GM18517 (cell line): Measurements from ENCODE around the gene FCN1.

Experiments
- ATAC-seq: cut with Tn5 transposase; IDR thresholded peaks from one replicate; pipeline ENCODE4 v1.9.1; 2021; ENCODE audit warnings: mild to moderate bottlenecking, moderate library complexity; ENCODE audit not compliant: unreplicated experiment

Gene FCN1

DNA sequence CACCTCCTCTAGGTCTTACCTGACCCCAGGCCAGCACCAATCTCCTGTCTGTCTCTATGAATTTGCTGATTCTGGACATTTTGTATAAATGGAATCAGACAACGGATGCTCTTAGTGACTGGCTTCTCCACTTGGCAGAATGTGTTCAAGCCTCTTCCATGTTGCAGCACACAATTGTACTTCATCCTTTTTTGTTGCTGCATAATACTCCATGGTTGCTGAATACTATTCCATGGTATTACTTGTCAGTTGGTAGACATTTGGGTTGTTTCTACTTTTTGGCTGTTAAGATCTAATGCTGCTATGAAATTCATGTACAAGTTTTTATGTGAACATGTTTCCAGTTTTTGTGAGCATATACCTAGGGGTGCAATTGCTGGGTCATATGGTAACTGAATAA lies 34.3 kb upstream of the FCN1 start:
- ATAC-seq: no peak

DNA sequence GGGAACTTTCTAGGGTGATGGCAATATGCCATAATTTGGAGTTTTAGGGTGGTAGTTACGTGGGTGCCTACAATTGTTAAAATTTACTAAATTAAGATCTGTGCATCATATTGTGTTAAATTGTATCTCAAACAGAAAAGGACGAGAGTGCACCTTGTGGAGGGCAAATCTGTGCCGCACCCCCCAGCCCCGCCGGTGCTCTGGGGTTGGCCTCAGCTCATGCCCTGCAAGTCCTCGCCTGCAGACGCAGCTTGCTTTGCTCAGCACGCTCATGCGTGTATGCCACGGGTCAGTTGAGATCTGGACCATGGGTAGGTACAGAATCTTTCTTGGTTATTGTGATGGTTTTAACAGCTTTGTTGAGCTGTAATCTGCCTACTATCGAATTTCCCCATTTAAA lies 33.7 kb upstream of the FCN1 start:
- no peak for ATAC-seq

DNA sequence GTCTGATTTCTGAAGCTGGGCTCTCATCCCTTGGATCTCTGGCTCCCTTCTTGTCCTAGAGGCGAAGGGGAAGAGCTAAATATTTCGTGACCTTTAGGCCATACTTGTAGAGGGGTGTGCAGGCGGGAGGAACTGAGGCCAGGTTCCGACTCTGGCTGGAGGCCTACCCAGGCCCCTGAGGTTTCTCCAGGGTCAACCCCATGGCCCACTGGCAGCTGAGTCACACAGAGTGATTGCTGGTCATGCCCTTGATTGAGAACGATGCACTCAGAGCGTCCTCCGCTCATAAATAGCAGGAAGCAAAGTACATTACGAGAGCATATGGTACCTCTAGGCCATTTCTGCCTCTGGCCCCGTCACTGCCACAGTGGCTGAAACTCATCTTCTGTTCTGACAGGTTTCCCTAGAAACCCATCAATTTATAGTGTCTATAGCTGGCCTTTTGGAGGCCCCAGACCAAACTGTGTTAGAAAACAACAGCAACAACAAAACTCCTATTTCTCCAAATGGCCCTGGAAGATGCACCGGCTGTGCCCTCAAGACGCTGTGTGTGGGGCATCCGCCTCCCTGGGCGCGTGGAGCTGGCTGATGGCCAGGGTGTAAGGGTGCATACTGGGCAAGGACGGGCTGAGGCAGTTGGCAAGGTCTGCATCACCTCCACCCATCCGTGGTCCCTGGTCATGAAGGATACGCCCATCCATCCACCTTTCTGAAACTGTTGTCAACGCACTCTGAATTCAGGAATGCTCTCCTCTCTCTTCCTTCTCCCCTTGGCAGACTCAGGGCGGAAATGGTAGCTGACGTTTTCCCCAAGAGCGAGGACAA lies 32.9 kb upstream of the FCN1 start:
- no peak for ATAC-seq

DNA sequence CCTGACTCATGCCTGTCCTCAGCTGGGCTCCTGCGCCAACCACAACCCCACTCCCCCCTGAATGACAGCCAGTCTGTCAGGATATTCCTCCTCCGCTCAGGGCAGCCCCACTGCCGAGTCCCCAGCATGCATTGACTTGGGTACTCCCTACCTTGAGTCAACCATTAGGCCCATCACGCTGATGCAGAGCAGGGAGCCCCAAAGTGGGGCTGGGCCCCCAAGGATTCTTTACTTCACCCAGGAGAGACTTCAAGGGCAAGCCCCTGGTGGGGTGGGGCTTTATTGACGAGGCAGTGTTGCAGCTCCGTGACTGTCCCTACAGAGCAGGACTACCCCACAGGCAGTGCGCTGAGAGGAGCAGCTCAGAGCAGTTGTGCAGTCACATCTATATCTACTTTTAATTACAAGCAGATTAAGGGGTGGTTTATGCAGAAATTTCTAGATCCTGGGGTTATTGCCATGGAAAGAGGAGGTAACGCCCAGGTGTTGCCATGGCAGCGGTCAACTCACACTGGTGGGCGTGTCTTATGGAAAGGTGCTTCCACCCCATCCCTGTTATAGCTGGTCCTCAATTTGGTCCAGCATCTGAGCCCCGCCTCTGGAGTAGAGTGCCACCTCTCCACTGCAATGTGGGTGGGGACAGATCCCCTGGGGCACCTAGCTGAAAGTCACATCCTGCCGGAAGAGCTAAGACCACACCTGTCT lies 32.1 kb upstream of the FCN1 start:
- ATAC-seq: no peak

DNA sequence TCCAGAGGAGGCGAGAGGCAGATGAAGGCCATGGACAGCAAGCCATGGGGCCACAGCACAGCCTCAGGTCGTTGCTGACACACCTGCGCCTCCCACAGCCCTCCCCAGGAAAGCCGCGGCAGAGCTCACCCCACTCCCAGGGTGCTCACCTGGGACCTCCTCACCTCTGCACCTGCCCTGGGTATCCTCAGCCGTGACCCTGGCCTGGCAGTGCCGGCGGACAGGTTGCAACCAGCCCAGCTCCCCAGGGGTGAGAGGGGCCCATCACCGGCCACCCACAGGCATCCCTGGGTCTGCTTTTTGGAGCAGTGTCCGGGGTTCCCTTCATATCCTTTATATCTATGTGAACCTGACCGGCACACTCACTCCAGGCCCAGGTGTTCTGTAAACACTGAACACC lies 30.4 kb upstream of the FCN1 start:
- no peak for ATAC-seq

DNA sequence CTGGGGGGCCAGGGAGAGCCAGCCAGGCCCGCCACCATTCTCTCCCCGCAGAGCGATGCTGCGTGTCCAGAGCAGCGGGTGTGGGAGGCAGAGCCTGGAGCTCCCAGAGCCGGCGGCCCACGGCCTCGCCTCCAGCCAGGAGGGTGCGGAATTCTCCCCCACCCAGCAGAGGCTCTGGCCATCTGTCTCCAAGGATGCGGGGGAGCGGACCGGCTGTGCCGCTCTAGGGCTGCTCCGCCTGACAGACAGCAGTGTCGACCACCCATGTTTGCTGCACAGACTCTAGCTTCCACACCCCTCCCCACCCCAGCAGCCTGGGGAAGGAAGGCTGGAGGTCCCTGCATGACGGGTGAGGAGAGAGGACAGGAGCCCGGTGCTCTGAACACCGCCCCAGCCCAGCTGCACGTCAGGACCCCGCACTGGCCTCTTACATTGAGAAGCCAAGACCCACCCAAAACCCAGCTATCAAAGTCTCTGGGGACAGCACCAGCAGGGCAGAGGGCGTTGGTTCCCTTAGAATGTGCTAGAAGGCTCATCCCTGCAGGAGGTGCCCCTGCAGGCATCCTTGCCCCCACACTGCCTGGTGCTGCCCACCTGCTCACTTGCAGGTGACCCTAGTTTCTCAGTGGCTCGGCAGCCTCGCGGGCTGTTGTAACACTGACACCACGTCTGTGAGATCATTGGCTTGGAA lies 29.7 kb upstream of the FCN1 start:
- ATAC-seq: no peak

DNA sequence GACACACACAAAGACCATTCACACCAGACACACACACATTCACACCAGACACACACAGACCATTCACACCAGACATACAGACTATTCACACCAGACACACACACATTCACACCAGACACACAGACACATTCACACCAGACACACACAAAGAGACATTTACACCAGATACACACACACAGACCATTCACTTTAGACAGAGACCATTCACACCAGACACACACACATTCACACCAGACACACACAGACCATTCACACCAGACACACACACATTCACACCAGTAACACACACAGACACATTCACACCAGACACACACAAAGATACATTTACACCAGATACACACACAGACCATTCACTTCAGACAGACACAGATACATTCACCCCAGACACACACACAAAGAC lies 29.0 kb upstream of the FCN1 start:
- no peak for ATAC-seq

DNA sequence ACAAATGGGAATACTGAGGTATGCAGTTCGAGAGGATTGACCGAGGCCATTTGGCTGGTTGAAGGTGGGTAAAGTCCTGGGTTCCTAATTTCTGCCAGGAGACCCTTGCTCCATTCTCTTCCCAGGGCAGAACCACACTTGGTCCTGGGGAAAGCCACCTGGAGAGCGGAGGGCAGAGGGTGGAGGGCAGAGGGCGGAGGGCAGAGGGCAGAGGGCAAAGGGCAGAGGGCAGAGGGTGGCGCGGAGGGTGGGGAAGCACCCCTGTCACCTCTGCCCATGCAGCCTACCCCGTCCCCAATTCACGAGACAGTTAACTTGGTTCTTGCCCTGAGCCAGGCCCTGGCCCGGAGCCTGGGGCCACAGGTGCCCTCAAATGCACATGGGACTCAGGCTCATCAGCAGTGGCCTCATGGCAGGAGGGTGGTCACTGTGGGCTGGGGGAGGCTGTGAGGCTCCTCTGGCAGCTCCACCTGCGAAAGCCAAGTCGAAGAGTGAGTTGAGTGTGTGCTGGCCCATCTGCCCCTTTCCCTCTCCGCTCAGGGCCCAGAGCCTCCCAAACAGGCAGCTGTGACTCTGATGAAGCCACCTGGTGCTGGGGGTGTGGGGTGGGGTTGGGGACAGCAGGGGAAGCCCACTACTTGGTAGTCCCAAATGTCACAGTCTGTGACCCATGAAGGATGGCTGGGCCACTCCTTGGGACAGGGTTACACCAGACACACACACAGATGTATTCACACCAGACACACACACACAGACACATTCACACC lies 28.0 kb upstream of the FCN1 start:
- ATAC-seq: no peak

DNA sequence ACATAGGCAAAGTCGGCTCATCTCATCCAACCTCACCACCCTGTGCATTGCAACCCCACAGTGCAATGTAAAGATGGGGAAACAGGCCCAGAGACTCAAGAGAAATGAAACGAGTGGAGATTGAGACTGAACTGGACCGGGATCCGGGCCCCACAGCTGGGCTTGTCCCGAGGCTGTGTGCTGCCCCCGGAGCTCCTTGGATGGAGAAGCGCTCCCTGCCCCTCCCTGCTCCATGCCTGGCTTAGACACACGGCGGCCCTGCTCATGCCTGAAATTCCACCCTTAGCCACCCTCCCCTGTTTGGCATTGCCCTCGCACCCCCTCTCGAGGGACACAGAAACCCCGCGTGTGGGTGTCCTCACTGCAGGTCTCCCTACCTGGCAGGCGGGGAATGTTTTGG lies 27.2 kb upstream of the FCN1 start:
- ATAC-seq: no peak

DNA sequence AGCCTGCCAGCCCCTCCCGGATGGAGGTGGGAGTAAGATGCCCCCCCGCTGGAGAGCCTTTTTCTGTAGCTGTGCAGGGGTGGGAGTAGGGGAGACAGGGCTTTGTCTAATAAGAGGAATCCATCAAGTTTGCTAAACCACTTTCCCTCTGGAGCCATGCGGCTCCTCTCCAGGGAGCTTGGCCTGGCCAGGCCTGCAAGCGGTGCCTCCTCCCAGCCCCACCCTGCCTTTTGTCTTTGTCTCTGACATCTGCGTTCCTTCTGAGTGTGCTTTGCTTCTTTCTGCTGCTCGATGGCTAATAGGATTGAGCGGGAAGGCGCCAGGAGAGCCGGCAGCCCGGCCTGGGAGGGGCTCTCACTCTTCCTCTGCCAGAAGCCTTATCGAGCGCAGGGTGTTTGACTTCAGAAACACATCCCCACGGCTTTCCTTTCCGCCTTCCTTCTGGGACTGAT lies 26.7 kb upstream of the FCN1 start:
- no peak for ATAC-seq

DNA sequence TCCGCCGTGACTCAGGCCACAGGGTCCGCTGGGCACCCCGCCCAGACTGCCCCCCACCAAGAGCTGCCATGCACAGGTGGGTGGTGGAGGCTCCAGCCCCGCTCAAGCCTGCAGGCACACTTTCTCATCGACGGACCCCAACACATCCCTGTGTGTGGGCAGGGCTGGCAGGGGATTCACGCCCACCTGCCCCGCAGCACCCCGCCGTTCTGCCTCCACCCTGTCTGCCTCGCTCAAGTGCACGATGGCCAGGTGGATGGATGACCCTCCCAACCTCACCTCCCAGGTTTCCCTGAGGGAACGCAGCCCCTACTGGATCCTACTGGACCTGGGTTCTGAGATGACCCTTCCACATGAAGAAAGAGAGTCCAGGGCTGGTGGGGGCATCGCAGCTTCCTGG lies 26.1 kb upstream of the FCN1 start:
- ATAC-seq: no peak

DNA sequence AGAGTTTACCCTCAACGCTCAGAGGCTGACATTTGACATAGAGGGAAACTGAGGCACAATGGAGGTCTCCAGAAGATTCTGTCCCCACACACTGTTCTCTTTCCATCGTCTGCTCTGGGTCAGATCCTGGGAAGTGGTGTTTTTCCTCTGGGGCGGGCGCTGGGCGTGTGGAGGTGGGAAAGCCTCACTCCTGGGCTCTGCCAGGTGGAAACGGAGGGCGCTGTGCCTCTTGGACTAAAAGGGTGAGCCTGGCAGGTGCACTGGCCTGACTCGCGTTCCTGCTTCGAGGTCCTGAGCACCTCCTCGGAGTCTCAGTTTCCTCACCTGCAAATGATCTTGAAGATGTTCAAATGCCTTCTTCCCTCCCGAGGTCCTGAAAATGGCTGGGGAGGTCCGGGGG lies 25.7 kb upstream of the FCN1 start:
- ATAC-seq: no peak

DNA sequence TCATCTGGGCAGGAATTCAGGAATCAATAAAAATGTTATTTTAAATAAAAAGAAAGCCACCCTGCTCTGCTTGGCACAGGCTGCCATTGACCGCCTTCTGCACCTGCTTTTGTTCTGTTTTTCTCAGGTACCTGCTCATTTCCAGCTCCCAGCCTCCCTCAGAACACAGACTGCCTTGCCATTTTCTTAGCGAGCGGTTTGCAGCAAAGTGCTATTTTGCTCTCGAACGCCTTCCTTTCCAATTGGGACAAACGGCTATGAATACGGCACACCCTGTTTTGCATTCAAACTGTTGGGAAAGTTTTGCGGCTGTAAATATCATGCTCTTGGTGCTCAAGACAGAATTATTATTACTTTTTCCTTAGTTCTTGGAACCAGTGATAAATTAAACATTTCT lies 25.1 kb upstream of the FCN1 start:
- ATAC-seq: no peak

DNA sequence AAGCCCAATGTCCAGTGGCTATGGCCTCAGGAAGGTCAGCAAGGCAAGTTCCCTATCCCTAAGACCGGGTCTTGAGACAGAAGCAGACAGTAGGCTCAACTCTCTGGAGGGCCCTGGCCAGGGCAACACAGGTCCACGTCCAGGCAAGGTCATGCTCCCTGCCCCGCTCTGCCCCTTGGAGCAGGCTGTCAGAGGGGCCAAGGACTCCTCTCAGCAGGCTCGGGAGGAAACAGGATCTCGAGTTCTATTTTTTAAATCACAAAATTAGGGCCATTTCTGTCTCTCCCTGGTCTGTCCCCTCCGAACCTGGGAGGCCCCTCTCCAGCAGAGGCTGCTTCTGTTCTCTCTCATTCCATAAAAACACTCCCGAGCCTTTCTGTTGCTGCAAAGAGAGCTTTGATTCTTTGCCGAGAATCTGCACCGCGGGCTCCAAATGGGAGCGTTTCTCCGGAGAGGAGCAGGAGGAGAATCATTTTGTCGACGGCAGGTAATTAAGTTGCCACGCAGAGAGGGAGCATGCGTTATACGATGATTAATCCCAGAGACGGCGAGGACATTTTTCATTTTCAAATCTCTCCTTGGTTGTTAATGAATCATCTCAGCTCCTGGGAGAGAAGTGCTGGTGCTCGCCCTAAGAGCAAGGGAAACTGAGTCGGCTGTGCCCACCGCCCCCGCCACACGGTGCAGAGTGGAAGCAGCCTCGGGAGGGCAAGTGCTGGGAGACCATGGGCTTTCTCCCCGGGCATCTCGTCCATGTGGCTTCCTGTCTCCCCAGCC lies 24.5 kb upstream of the FCN1 start:
- ATAC-seq: no peak

DNA sequence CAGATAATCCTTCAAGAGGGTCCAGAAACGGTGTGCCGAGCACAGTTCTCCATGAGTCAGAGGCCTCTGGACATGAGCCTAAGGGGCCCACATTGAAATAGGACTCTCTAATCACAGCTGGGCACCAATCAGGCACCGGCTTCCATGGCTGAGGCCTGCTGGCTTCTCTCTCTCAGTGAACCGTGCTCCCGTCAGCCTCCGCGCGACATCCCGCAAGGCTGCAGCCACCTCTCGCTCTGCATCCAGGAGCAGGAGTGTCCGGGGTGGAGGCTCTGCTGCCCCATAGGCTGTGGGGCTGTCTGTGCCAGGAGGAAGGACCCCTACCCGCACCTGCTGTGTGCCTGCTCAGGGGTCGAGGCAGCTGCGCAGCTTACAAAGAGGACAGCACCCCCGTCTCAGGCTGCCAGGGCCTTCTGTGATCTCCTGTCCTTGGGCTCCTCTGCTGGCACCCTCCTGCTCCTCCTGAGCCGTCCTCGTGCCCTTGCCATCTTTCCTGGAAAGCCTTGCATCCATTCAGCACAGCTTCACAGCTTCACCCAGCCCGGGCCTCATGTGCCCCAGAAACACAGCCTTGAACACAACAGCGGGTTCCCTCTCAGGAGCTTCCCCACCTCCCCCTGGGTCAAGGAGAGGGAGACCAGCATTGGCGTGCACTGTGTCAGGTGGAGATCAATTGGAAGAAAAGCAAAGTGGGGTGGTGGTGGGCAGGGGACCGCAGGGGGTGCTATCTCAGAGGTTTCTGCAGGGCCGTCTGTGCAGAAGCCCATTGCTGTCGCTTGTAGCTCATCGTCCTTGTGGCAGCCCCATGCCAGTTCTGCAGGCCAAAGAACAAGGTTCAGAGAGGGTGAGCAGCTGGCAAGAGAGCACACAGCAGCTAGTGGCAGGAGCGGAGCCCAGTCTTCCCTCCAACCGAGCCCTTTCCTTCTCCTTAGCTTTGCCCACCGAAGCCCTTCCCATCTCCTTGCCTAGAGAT lies 22.8 kb upstream of the FCN1 start:
- no peak for ATAC-seq

DNA sequence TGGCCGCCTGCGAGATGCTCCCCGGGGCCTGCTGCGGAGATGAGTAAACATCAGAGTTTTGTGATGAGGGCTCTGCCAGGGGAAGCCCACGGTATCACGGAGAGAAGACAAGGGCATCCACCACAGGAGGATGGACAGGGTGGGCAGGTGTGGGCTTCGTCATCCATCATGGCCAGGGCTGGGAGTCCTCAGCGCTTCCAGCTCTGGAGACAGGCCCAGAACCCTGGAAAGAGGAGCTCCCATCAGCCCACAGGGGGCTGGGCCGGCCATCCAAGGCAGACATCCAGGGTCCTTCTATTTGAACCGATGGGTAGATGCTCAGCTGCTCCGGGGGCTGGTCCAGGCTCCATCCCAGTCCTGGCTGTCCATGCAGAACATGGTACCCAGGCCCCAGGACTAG lies 22.1 kb upstream of the FCN1 start:
- no peak for ATAC-seq

DNA sequence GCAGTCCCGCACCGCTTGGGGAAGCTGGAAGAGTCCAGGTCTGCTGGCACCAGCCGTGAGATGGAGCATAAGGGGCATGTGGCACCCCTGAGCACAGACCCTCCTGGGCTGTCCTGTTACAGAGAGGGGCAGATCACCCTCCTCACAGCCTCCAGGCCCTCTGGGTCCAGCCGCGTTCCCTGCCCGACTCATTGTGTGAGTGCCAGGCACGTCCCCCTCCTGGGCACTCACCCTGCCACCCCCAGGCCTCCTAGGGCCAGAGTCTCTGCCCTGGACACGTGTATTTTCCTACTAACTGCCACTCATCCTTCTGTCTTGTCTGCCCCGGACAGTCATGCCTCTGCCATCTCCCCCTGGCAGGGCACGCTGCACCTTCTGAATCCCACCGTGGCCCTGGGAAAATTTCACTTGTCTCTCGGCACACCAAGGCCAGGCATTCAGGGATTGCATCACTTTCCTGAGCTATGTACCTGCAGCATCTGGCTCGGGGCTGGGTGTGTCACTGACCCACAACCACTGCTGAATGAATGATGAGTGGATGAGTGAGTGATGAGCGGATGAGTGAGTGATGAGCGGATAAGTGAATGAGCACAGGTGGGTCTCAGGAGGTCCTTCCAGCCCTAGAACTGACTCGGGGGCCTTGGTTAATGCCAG lies 21.5 kb upstream of the FCN1 start:
- no peak for ATAC-seq

DNA sequence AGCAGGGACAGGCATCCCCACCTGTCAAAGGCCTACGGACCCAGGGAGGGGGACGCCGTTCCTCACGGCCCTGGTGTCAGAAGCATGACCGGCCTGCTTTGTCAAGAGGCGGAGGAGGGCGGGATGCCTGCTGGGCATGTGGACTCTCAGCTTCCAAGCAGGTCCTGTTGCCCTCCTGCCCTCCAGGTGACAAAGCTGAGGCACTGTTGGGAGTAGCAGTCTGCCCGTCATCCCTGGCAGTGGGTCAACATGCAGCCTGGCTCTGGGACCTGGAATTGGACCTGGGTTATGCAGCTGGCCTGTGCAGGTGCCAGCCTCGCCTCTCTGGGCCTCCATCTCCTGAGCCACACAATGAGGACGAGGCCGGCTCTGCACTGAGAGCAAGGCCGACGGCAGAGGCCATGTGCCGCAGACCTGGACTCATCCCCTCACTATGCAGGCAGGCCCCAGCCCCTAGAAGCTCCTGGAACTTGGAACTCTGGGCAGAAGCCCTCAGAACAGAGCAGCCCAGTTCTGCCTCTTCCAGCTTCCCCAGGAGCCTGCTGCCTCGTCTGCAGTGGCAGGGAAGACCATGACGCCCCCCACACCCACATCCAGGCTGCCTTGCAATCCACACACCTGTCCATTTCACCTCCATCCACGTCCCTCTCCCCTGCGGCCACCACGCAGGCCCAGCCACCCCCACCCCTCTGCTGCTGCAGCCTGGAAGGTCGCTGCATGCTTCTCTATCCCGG lies 20.8 kb upstream of the FCN1 start:
- ATAC-seq: no peak
